HUES6 (cell line): ENCODE measurements around the gene TENM4.

Experiments
- H3K27ac ChIP-seq: 2 replicates; pipeline ENCODE4 v1.7.0; 2013; ENCODE audit warnings: low read depth, mild to moderate bottlenecking, low read length, inconsistent platforms
- H3K27me3 ChIP-seq: 2 replicates; pipeline ENCODE4 v1.6.1; 2013; ENCODE audit warnings: low read length; ENCODE audit not compliant: control insufficient read depth, insufficient read depth
- H3K36me3 ChIP-seq: 2 replicates; pipeline ENCODE4 v1.6.1; 2013; ENCODE audit warnings: low read length; ENCODE audit not compliant: control insufficient read depth, insufficient read depth
- H3K4me1 ChIP-seq: 2 replicates; pipeline ENCODE4 v1.6.1; 2013; ENCODE audit warnings: low read length; ENCODE audit not compliant: control insufficient read depth, insufficient read depth
- H3K4me3 ChIP-seq: 2 replicates; pipeline ENCODE4 v1.5.1; 2013; ENCODE audit warnings: low read depth, low read length
- H3K9ac ChIP-seq: one replicate; pipeline ENCODE4 v1.6.1; 2013; ENCODE audit warnings: mild to moderate bottlenecking, low read length
- H3K9me3 ChIP-seq: 2 replicates; pipeline ENCODE4 v1.6.1; 2013; ENCODE audit warnings: low read depth, low read length; ENCODE audit not compliant: control insufficient read depth, insufficient read depth

Gene TENM4

GRCh38 chr11:79082907-79083306 lies 357.9 kb downstream of the TENM4 start:
- no peaks in the 10 kb centered on the region for H3K27me3 ChIP-seq
- no peak overlapping the region for H3K4me3 ChIP-seq
- H3K9me3 ChIP-seq: no peaks in the 10 kb centered on the region
- H3K4me1 ChIP-seq: peaks cover 29% of the 10 kb centered on the region
- H3K36me3 ChIP-seq: no peaks in the 10 kb centered on the region
- H3K27ac ChIP-seq: no peak overlapping the region
- no peak overlapping the region for H3K9ac ChIP-seq

DNA sequence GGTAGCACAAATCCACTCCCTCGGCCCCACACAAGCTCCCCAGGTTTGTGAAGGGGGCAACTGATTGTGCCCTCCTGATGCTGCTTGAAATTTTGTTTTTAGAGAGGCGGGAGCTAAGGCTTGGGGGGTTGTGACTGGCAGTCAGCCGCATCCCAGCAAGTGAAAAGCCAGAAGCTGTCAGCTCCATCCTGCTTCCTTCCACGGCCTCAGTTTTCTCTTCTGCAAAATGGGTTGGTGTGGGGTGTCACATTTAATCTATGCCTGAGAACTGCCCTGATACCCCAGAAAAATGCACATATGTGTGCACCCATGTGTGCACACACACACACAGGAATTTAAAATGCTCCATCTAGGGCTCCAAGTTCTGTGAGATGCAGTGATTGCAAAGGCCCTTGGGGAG lies 358.6 kb downstream of the TENM4 start:
- Histone ChIP-seq H3K4me1 (peaks cover 23% of the 10 kb centered on the region), H3K27ac (no peak overlapping the region)

DNA sequence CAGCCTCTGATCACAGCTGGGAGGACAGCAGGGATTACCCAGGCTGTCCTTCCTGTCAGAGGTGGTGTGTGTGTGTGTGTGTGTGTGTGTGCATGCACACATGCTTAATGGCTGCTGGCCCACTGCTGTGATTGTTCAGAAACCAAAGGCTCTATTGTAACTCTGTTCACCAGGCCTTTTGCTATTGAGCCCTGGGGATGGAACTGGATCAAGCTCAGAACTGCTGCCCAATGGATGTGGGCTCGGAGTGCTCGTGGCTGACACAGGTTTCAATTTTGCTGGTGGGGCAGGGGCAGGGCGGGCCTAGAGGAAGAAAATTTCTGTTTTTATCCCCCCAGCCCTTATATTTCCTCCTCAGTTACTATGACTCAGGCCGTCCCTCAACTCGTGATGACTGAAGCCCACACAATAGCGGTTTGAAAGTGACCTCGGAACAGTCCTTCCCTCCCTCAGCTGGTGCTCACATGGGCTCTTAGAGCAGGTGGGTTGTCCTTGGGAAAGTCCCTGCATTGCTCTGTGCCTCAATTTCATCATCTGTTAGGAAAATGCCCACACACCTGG lies 359.3 kb downstream of the TENM4 start:
- Histone ChIP-seq H3K27ac (no peak overlapping the region), H3K9me3 (peaks cover 4% of the 10 kb centered on the region; the same call in 1 of the 2 replicates), H3K9ac (peak overlapping the region; percentile 9), H3K4me3 (no peak overlapping the region), H3K4me1 (peaks cover 15% of the 10 kb centered on the region; the same call in 1 of the 2 replicates), H3K27me3 (no peaks in the 10 kb centered on the region), H3K36me3 (no peaks in the 10 kb centered on the region)

More for the DNA sequence above, 358.6 kb downstream of the TENM4 start:
- H3K27me3 ChIP-seq: no peaks in the 10 kb centered on the region
- H3K36me3 ChIP-seq: no peaks in the 10 kb centered on the region
- H3K9ac ChIP-seq: no peak overlapping the region
- H3K4me3 ChIP-seq: no peak overlapping the region
- no peaks in the 10 kb centered on the region for H3K9me3 ChIP-seq

- Histone ChIP-seq H3K9me3 (peaks cover 14% of the 10 kb centered on the region), H3K4me1 (peaks cover 15% of the 10 kb centered on the region; the same call in 1 of the 2 replicates), H3K36me3 (no peaks in the 10 kb centered on the region), H3K27me3 (no peaks in the 10 kb centered on the region), H3K9ac (no peak overlapping the region), H3K27ac (no peak overlapping the region), H3K4me3 (no peak overlapping the region)
Observed at GRCh38 chr11:79080551-79080950, 360.3 kb downstream of the TENM4 start.

- H3K27me3 ChIP-seq: no peaks in the 10 kb centered on the region
- H3K4me3 ChIP-seq: no peak overlapping the region
- H3K27ac ChIP-seq: no peak overlapping the region
- peaks cover 14% of the 10 kb centered on the region for H3K9me3 ChIP-seq
- H3K4me1 ChIP-seq: peaks cover 24% of the 10 kb centered on the region; the same call in 1 of the 2 replicates
- H3K9ac ChIP-seq: no peak overlapping the region
- H3K36me3 ChIP-seq: no peaks in the 10 kb centered on the region
Observed at GRCh38 chr11:79078999-79079398, 361.8 kb downstream of the TENM4 start.

DNA sequence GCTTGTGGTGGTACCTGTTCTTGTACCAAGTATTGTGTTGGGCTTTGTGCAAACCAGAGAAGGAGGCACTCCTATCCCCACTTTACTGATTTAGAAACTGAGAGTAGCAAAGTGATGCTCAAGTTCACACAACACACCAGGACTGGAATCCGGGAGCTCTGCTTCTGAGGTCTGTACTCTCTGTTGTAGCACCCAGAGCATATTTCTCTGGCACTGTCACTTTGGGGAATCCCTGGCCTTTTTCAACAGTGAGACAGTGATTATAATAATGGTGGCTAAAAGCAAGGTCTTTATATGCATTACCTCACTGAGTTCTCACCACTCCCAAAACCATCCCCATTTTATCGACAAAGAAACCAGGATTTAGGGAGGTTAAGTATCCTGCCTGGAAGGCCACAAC lies 362.4 kb downstream of the TENM4 start:
- no peak overlapping the region for H3K27ac ChIP-seq
- no peaks in the 10 kb centered on the region for H3K27me3 ChIP-seq
- no peaks in the 10 kb centered on the region for H3K36me3 ChIP-seq
- H3K9me3 ChIP-seq: peaks cover 14% of the 10 kb centered on the region
- H3K4me3 ChIP-seq: no peak overlapping the region
- H3K4me1 ChIP-seq: peaks cover 24% of the 10 kb centered on the region; the same call in 1 of the 2 replicates
- no peak overlapping the region for H3K9ac ChIP-seq

- Histone ChIP-seq H3K27ac (no peak overlapping the region), H3K4me1 (peaks cover 17% of the 10 kb centered on the region), H3K9me3 (peaks cover 14% of the 10 kb centered on the region), H3K4me3 (no peak overlapping the region), H3K27me3 (no peaks in the 10 kb centered on the region), H3K9ac (no peak overlapping the region), H3K36me3 (no peaks in the 10 kb centered on the region)
Observed at GRCh38 chr11:79077702-79078330, 363.0 kb downstream of the TENM4 start.

GRCh38 chr11:79076526-79077115 lies 364.2 kb downstream of the TENM4 start:
- Histone ChIP-seq H3K9me3 (peaks cover 14% of the 10 kb centered on the region), H3K4me1 (peaks cover 16% of the 10 kb centered on the region), H3K36me3 (no peaks in the 10 kb centered on the region), H3K4me3 (no peak overlapping the region), H3K27ac (no peak overlapping the region), H3K9ac (no peak overlapping the region), H3K27me3 (no peaks in the 10 kb centered on the region)

GRCh38 chr11:79074547-79074946 lies 366.3 kb downstream of the TENM4 start:
- no peak overlapping the region for H3K4me3 ChIP-seq
- H3K27ac ChIP-seq: no peak overlapping the region
- H3K36me3 ChIP-seq: no peaks in the 10 kb centered on the region
- peaks cover 9% of the 10 kb centered on the region for H3K4me1 ChIP-seq
- H3K9me3 ChIP-seq: peaks cover 14% of the 10 kb centered on the region
- H3K9ac ChIP-seq: no peak overlapping the region
- H3K27me3 ChIP-seq: no peaks in the 10 kb centered on the region

DNA sequence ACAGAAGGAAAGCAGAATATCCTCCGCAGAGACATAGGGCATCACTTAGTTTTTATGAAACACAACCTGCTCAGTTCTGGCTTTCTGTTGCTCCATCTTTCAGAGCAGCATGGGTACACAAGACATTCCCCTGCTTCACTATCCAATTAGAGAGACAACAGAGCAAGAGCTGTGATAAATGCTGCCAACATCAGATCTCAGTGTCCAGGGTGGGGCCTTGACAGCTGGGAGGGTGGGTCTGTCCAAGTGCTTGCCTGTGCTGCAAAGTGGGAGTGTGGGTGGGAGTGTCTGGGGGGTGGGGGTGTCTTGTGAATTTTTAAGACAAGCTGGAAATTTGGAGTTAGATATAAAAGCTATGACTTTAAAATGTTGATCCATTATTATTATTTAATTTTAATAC lies 369.6 kb downstream of the TENM4 start:
- Histone ChIP-seq H3K4me3 (no peak overlapping the region), H3K9ac (no peak overlapping the region), H3K9me3 (peaks cover 7% of the 10 kb centered on the region), H3K36me3 (no peaks in the 10 kb centered on the region), H3K4me1 (peaks cover 21% of the 10 kb centered on the region), H3K27me3 (no peaks in the 10 kb centered on the region), H3K27ac (no peak overlapping the region)

- Histone ChIP-seq H3K27ac (no peak overlapping the region), H3K9ac (no peak overlapping the region), H3K9me3 (no peaks in the 10 kb centered on the region), H3K36me3 (no peaks in the 10 kb centered on the region), H3K27me3 (no peaks in the 10 kb centered on the region), H3K4me3 (no peak overlapping the region), H3K4me1 (peaks cover 21% of the 10 kb centered on the region)
Observed at GRCh38 chr11:79070518-79070917, 370.3 kb downstream of the TENM4 start.
